Activated naive CD4-positive, alpha-beta T cell treated with anti-CD3 and anti-CD28 coated beads for 36 hours (primary cell): Measurements from ENCODE around the gene NOD2. TPM values are rescaled to one million over a fixed set of nuclear protein-coding genes. Genes with fewer than 3 reads are reported as not detected.

Experiments used
- CTCF ChIA-PET: fragments of 350-600 bp; sonication (Branson Sonifier 250); formaldehyde crosslinking; loops from one replicate; lab custom pipeline; 2021; ENCODE audit warnings: antibody characterized with exemption; lab: Charles Lee
- DNase-seq: peaks from one replicate; pipeline ENCODE4 v3.0.0-alpha.2; 2020
- H3K27ac Mint-ChIP-seq: one replicate; pipeline ENCODE4 v1.8.0; 2021; ENCODE audit warnings: mild to moderate bottlenecking, mixed read lengths
- H3K27me3 Mint-ChIP-seq: one replicate; pipeline ENCODE4 v1.8.0; 2021; ENCODE audit warnings: low read depth, mixed read lengths
- H3K36me3 Mint-ChIP-seq: one replicate; pipeline ENCODE4 v1.8.0; 2021; ENCODE audit warnings: low read depth, mixed read lengths
- H3K4me1 Mint-ChIP-seq: one replicate; pipeline ENCODE4 v1.8.0; 2021; ENCODE audit warnings: low read depth, mixed read lengths
- H3K4me3 Mint-ChIP-seq: one replicate; pipeline ENCODE4 v1.8.0; 2021; ENCODE audit warnings: mild to moderate bottlenecking, moderate library complexity, mixed read lengths
- H3K9me3 Mint-ChIP-seq: one replicate; pipeline ENCODE4 v1.8.0; 2021; ENCODE audit warnings: mixed read lengths
- intact Hi-C: fragments of 100-400 bp; cut with micrococcal nuclease; formaldehyde crosslinking; loops from one replicate; pipeline ENCODE4 v1.15.1; 2023
- total RNA-seq, 2 experiments: library from RNA; stranded (reverse); gene quantifications; one replicate each; pipeline ENCODE4 v1.2.3, GENCODE V29; 2021

The NOD2 gene
- total RNA-seq, 2 experiments from 2014 or later = 1.2 to 1.7 TPM

GRCh38 chr16:50683689-50684374 is 9.6 kb upstream of the NOD2 start:
- H3K36me3 Mint-ChIP-seq = peaks cover 1% of the 10 kb centered on the region
- H3K27me3 Mint-ChIP-seq = no peaks in the 10 kb centered on the region
- peaks cover 64% of the 10 kb centered on the region for H3K4me1 Mint-ChIP-seq
- peak overlapping the region; percentile 62 for H3K4me3 Mint-ChIP-seq
- DNase-seq = peak; percentile 79
- H3K27ac Mint-ChIP-seq = peak overlapping the region; percentile 93
- intact Hi-C loops = loop anchor here (1.0 to 2.0 kb wide), 4 partner anchors 17 to 81 kb away; partner anchors contain the start of gene CYLD
- H3K9me3 Mint-ChIP-seq = no peaks in the 10 kb centered on the region
- CTCF ChIA-PET = interaction anchor here (1.3 to 24.9 kb wide), 4 partner anchors 14 to 122 kb away, joined by 5 to 532 read pairs (median 129); partner anchors contain the start of gene CYLD

DNA sequence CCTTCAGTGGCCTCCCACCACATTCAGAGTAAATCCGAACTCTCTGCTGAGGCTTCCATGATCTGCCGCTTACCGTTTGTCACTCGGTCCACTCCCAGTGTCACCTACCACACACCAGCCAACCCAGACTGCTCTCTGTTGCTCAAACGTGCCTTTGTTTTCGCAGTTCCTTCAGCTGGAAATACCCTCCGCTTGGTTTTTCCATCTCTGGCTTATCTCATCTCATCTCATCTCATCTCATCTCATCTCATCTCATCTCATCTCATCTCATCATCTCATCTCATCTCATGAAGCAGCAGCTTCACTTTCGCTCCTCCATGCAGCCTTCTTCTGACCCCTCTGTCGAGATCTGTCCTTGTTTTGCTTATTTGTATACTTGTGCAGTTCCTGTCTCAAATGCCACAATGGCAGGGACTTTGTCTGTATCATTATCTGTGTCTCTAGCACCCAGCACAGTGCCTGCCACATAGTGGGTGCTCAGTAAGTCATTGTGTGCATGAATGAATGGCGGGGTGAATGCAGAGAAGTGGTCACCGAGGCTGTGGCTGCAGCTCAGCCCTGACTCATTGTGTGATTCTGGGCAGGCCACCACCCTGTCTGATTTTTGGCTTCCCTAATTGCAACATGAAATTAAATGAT is 8.5 kb upstream of the NOD2 start:
- peak; percentile 80 for DNase-seq
- Mint-ChIP-seq H3K4me1 (peaks cover 54% of the 10 kb centered on the region), H3K27ac (peak overlapping the region; percentile 93), H3K36me3 (no peaks in the 10 kb centered on the region), H3K9me3 (no peaks in the 10 kb centered on the region), H3K4me3 (peak overlapping the region; percentile 62), H3K27me3 (no peaks in the 10 kb centered on the region)
- CTCF ChIA-PET = interaction anchor here (0.6 to 24.9 kb wide), 7 partner anchors 13 to 362 kb away, joined by 3 to 532 read pairs (median 5); partner anchors contain the start of gene CYLD
- intact Hi-C loops = loop anchor here (1.0 to 5.0 kb wide), 6 partner anchors 11 to 97 kb away; partner anchors contain the start of gene CYLD

GRCh38 chr16:50685462-50686063 is 7.8 kb upstream of the NOD2 start:
- CTCF ChIA-PET = interaction anchor here (0.6 to 24.9 kb wide), 7 partner anchors 12 to 363 kb away, joined by 3 to 532 read pairs (median 5); partner anchors contain the start of gene CYLD
- no peak for DNase-seq
- no peak overlapping the region for H3K4me3 Mint-ChIP-seq
- H3K4me1 Mint-ChIP-seq = peaks cover 49% of the 10 kb centered on the region
- no peaks in the 10 kb centered on the region for H3K27me3 Mint-ChIP-seq
- H3K27ac Mint-ChIP-seq = peak overlapping the region; percentile 93
- intact Hi-C loops = loop anchor here (1.0 to 5.0 kb wide), 4 partner anchors 11 to 97 kb away; partner anchors contain the start of gene CYLD
- no peaks in the 10 kb centered on the region for H3K36me3 Mint-ChIP-seq
- H3K9me3 Mint-ChIP-seq = no peaks in the 10 kb centered on the region

DNA sequence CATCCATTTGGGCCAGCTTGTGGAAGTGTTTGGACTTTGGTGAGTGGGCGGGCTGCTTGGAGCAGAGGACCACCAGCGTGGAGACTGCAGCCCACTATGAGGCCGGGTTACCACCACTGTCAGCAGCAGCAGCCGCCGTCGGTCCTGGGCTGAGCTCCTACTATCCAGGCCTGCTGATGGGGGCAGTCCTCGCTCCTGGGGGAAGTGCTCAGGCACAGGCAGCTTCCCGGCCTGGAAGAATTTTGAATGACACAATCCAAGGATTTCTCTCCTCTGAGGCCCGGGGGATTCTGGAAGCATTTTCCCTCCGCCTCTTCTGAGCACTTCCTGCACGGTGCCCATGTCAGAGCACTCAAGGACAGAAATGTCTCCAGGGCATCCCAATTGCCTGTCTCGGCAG is 5.3 kb upstream of the NOD2 start:
- CTCF ChIA-PET = interaction anchor here (1.5 to 24.9 kb wide), 2 partner anchors 9 to 60 kb away, joined by 5 to 532 read pairs; partner anchors contain the start of gene CYLD

GRCh38 chr16:50688867-50689266 is 4.5 kb upstream of the NOD2 start:
- Mint-ChIP-seq H3K27ac (no peak overlapping the region), H3K9me3 (no peaks in the 10 kb centered on the region), H3K36me3 (no peaks in the 10 kb centered on the region), H3K4me3 (no peak overlapping the region), H3K4me1 (peaks cover 37% of the 10 kb centered on the region), H3K27me3 (no peaks in the 10 kb centered on the region)
- DNase-seq = no peak
- CTCF ChIA-PET = no interaction called here
- intact Hi-C loops = loop anchor here (5.0 kb wide), 1 partner anchor 93 kb away; no protein-coding TSS in a partner anchor

More for the DNA sequence above, 5.3 kb upstream of the NOD2 start:
- no peak for DNase-seq
- no peaks in the 10 kb centered on the region for H3K36me3 Mint-ChIP-seq
- no peak overlapping the region for H3K27ac Mint-ChIP-seq
- peaks cover 42% of the 10 kb centered on the region for H3K4me1 Mint-ChIP-seq
- H3K9me3 Mint-ChIP-seq = no peaks in the 10 kb centered on the region
- no peak overlapping the region for H3K4me3 Mint-ChIP-seq
- intact Hi-C loops = loop anchor here (5.0 kb wide), 1 partner anchor 94 kb away; no protein-coding TSS in a partner anchor
- H3K27me3 Mint-ChIP-seq = no peaks in the 10 kb centered on the region

DNA sequence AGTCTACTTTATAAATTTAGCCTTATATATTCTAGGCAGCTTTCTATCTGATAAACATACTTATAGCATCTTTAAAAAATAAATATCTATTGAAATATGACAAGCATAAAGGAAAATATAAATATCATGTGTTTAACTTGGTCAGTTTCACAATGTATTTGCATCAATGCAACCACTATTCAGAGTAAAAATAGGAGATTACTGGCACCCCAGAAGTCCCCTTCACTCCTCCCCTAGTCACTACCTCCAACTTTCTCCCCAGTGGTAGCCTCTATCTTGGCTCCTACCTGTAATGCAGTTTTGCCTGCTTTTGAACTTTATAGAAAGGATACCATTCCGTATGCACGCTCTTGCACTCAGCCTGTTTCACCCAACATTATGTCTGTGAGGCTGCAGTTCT is 3.2 kb upstream of the NOD2 start:
- DNase-seq = no peak
- H3K27me3 Mint-ChIP-seq = no peaks in the 10 kb centered on the region
- no peak overlapping the region for H3K27ac Mint-ChIP-seq
- peaks cover 34% of the 10 kb centered on the region for H3K4me1 Mint-ChIP-seq
- CTCF ChIA-PET = no interaction called here
- no peaks in the 10 kb centered on the region for H3K36me3 Mint-ChIP-seq
- no peaks in the 10 kb centered on the region for H3K9me3 Mint-ChIP-seq
- intact Hi-C loops = no loop called here
- H3K4me3 Mint-ChIP-seq = no peak overlapping the region

DNA sequence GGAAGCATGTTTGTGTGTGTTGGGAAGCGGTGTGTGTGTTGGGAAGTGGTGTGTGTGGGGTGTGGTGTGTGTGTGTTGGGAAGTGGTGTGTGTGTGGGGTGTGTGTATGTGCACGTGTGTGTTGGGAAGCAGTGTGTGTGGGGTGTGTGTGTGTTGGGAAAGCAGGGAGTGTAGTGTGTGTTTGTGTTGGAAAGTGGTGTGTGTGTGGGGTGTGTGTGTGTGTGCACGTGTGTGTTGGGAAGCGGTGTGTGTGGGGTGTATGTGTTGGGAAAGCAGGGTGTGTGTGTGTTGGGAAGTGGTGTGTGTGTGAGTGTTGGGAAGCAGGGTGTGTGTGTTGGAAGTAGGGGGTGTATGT is 785 bp upstream of the NOD2 start:
- Mint-ChIP-seq H3K36me3 (no peaks in the 10 kb centered on the region), H3K4me3 (peak overlapping the region; percentile 57), H3K27me3 (no peaks in the 10 kb centered on the region), H3K27ac (no peak overlapping the region), H3K4me1 (peaks cover 44% of the 10 kb centered on the region), H3K9me3 (no peaks in the 10 kb centered on the region)
- intact Hi-C loops = no loop called here
- no peak for DNase-seq
- CTCF ChIA-PET = no interaction called here

- Mint-ChIP-seq H3K36me3 (no peaks in the 10 kb centered on the region), H3K27ac (peak overlapping the region; percentile 37)
Measured at GRCh38 chr16:50694206-50694605, 800 bp downstream of the NOD2 start.

DNA sequence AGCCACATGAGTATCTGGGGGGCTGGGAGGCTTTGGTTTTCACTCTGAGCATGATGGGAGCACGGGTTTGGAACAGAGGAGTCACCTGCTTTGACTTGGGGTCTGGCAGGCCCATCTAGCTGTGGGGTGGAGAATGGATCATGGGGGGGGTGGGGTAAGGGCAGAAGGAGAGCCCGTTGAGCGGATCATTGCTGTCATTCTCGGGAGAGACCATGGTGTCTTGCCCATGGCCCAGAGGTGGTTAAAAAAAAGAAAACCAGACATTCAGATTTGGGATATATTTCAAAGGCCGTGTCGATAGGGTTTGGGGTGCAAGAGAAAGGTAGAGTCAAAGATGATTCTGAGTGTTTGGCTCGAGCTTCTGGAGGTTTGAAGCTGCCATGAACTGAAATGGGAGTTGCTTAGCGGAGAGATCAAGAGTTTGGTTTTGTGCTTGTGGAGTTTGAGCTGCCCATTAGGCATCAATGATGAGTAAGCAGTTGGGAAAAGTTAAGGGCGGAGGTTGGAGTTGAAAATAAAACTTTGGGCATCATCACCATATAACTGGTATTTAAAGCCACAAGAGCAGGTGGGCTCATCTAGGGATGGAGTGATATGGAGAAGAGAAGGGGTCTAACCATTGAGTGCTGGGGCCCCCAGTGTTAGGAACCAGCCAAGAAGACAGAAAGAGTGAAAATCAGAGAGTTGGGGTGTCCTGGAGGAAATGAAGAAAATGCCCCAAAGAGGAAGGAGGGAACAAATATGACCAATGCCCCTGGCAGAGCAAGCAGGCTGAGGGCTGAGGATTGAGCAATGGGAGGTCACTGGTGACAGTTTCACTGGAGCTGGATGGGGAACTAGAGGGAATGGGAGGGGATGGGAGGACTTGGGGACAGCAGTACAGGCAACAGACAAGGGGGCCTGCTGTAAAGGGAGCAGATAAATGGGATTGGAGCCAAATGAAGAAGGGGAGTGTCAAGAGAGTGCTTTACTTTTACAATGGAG is 1.9 kb downstream of the NOD2 start:
- Mint-ChIP-seq H3K4me1 (peaks cover 71% of the 10 kb centered on the region), H3K36me3 (no peaks in the 10 kb centered on the region), H3K27me3 (no peaks in the 10 kb centered on the region), H3K9me3 (no peaks in the 10 kb centered on the region), H3K27ac (no peak overlapping the region), H3K4me3 (no peak overlapping the region)
- intact Hi-C loops = no loop called here
- DNase-seq = no peak
- CTCF ChIA-PET = interaction anchor here (0.5 to 1.7 kb wide), 4 partner anchors 17 to 119 kb away, joined by 3 read pairs; no protein-coding TSS in a partner anchor

More at GRCh38 chr16:50694206-50694605, 800 bp downstream of the NOD2 start:
- Mint-ChIP-seq H3K4me1 (peaks cover 60% of the 10 kb centered on the region), H3K9me3 (no peaks in the 10 kb centered on the region), H3K4me3 (peak overlapping the region; percentile 67), H3K27me3 (no peaks in the 10 kb centered on the region)
- DNase-seq = no peak
- CTCF ChIA-PET = interaction anchor here (0.7 kb wide), 1 partner anchor 51 kb away, joined by 3 read pairs; no protein-coding TSS in a partner anchor
- intact Hi-C loops = no loop called here

DNA sequence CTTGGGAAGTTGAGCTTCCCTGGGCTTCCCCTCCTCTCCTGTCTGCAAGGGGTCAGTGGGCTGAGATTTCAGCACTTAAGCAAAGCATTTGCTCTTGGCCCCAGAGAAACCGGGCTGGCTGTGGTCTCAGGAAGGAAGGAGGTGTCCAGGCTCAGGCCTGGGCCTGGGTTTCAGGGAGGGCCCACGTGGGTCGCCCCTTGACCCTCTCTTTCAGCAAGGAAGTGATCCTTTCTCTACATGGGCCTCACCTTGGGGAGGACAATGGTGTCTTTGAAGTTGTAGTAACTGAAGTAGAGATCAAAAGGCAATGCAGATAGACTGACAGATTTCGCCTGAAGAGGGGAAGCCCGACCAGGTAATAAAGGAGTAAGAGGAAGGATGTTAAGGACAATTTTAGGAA is 2.7 kb downstream of the NOD2 start:
- H3K9me3 Mint-ChIP-seq = no peaks in the 10 kb centered on the region
- DNase-seq = no peak
- no peak overlapping the region for H3K4me3 Mint-ChIP-seq
- peaks cover 73% of the 10 kb centered on the region for H3K4me1 Mint-ChIP-seq
- no peaks in the 10 kb centered on the region for H3K27me3 Mint-ChIP-seq
- no peaks in the 10 kb centered on the region for H3K36me3 Mint-ChIP-seq
- intact Hi-C loops = loop anchor here (1.0 kb wide), 1 partner anchor 11 kb away; no protein-coding TSS in a partner anchor
- CTCF ChIA-PET = interaction anchor here (1.1 to 1.7 kb wide), 5 partner anchors 13 to 118 kb away, joined by 3 to 6 read pairs (median 3); no protein-coding TSS in a partner anchor
- peak overlapping the region; percentile 34 for H3K27ac Mint-ChIP-seq
